Measurements from ENCODE around the gene PIF1. TPM values are rescaled to one million over a fixed set of nuclear protein-coding genes. Genes with fewer than 3 reads are reported as not detected.

PIF1 gene
- total RNA-seq, 1 donor from 2014 or later: 4.8 TPM

DNA sequence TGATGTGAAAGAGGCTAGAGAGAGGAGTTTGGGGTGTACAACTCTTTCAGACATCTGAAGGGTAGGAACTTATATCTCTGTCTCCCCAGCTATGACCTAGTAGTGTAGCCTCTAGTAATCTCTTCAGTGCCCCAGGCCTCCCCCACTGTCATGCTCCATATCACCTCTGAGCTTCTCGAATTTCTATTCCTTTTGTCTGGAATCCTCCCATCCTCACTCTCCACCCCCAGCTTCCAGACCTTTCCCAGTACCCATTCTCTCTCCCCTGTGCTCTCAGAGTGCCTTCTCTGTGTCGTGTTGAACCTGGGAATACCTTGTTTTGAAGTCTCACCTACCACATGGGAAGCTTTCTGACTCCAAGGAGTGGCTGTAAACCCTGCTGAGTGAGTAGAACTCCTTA is 46.4 kb downstream of the PIF1 start:
- no peaks in the 10 kb centered on the region for H3K36me3 Mint-ChIP-seq (ENCODE audit: unreplicated experiment)

DNA sequence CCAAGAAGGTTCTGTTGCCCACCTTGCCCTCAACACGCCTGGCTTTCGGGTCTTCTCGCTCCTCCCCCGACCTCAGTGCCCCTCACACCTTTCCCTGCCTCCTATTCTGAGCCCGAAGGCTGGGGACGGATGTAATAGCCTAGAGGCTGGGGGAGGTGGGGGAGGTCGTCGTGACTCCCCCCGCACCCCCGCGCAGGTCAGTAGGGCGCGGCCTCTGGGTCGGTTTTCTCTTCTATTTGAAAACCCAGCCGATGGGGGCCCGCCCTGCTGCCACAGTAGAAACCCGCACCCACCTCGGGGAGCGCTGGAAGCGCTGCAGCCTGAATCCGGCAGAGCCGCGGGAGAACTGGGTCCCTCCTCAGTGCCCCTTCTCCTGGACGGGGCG is 49.1 kb downstream of the PIF1 start:
- no peak overlapping the region for H3K27ac Mint-ChIP-seq (ENCODE audit: unreplicated experiment)
- H3K9me3 Mint-ChIP-seq (ENCODE audit: unreplicated experiment): no peaks in the 10 kb centered on the region
- no peaks in the 10 kb centered on the region for H3K36me3 Mint-ChIP-seq (ENCODE audit: unreplicated experiment)
- no peak for DNase-seq (ENCODE audit: extremely low spot score, unreplicated experiment)
- TF ChIP-seq, protein P1, sequence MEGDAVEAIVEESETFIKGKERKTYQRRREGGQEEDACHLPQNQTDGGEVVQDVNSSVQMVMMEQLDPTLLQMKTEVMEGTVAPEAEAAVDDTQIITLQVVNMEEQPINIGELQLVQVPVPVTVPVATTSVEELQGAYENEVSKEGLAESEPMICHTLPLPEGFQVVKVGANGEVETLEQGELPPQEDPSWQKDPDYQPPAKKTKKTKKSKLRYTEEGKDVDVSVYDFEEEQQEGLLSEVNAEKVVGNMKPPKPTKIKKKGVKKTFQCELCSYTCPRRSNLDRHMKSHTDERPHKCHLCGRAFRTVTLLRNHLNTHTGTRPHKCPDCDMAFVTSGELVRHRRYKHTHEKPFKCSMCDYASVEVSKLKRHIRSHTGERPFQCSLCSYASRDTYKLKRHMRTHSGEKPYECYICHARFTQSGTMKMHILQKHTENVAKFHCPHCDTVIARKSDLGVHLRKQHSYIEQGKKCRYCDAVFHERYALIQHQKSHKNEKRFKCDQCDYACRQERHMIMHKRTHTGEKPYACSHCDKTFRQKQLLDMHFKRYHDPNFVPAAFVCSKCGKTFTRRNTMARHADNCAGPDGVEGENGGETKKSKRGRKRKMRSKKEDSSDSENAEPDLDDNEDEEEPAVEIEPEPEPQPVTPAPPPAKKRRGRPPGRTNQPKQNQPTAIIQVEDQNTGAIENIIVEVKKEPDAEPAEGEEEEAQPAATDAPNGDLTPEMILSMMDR (IDR thresholded peaks at IDR 0.05): no peak
- H3K4me3 Mint-ChIP-seq (ENCODE audit: unreplicated experiment): peak overlapping the region; percentile 73
- H3K4me1 Mint-ChIP-seq (ENCODE audit: unreplicated experiment): peaks cover 3% of the 10 kb centered on the region
- no peaks in the 10 kb centered on the region for H3K27me3 Mint-ChIP-seq (ENCODE audit: unreplicated experiment)

More for the DNA sequence above, 46.4 kb downstream of the PIF1 start:
- no peak overlapping the region for H3K27ac Mint-ChIP-seq (ENCODE audit: unreplicated experiment)
- no peak overlapping the region for H3K4me3 Mint-ChIP-seq (ENCODE audit: unreplicated experiment)
- DNase-seq (ENCODE audit: extremely low spot score, unreplicated experiment): no peak
- no peaks in the 10 kb centered on the region for H3K27me3 Mint-ChIP-seq (ENCODE audit: unreplicated experiment)
- H3K9me3 Mint-ChIP-seq (ENCODE audit: unreplicated experiment): no peaks in the 10 kb centered on the region
- peaks cover 3% of the 10 kb centered on the region for H3K4me1 Mint-ChIP-seq (ENCODE audit: unreplicated experiment)
- TF ChIP-seq, protein P1 (IDR thresholded peaks at IDR 0.05): no peak

DNA sequence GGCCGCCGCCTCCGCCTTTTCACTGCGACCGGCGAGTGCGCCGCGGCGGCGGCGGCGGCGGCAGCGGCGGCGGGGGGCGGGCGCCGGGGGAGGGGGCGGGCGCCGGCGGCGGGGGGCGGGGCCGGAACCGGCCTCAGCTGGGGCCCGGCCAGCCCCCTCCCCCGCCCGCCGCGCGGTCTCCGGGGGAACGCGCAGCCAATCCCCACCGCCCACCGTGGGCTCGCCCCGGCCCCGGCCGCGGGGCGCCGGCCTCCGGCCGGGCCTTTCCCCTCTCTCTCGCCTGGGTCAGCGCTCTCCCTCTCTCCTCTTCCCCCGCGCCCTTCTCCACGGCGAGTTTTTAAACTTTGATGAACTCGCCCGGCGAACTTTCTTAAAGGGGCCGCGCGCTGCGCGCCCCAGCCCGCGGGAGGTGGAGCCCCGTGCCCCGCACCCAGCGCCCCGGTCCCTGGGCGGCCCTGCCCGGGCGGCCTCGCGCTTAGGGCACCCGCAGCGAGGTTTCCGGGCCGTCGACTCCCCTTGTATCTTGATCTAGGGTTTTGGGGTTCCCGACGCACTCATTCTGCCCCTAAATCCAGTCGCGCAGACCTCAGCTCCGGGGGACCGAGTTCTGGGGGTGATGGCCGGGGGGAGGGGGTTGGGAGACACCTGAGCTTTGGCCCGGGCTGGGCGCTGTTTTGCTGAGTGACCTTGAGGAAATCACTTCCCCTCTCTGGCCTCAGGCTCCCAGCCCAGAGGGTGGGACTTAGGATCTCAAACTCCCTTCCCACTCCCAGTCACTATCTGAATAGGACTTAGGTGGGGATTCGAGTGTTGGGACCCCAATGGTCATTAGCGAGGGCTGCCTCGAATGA is 49.7 kb downstream of the PIF1 start, which contains the start of gene RBPMS2:
Gene RBPMS2 (minus strand): TSS at position 39 of the 851 bp plus-strand sequence. CDS start 270 bp downstream, outside the sequence.
- no peaks in the 10 kb centered on the region for H3K9me3 Mint-ChIP-seq (ENCODE audit: unreplicated experiment)
- H3K27me3 Mint-ChIP-seq (ENCODE audit: unreplicated experiment): no peaks in the 10 kb centered on the region
- H3K4me3 Mint-ChIP-seq (ENCODE audit: unreplicated experiment): peak within 1 kb of the TSS; percentile 73
- H3K4me1 Mint-ChIP-seq (ENCODE audit: unreplicated experiment): peaks cover 3% of the 10 kb centered on the region
- TF ChIP-seq, protein P1 (IDR thresholded peaks at IDR 0.05): no peak
- H3K27ac Mint-ChIP-seq (ENCODE audit: unreplicated experiment): no peak within 1 kb of the TSS
- DNase-seq (ENCODE audit: extremely low spot score, unreplicated experiment): no peak
- no peaks in the 10 kb centered on the region for H3K36me3 Mint-ChIP-seq (ENCODE audit: unreplicated experiment)

DNA sequence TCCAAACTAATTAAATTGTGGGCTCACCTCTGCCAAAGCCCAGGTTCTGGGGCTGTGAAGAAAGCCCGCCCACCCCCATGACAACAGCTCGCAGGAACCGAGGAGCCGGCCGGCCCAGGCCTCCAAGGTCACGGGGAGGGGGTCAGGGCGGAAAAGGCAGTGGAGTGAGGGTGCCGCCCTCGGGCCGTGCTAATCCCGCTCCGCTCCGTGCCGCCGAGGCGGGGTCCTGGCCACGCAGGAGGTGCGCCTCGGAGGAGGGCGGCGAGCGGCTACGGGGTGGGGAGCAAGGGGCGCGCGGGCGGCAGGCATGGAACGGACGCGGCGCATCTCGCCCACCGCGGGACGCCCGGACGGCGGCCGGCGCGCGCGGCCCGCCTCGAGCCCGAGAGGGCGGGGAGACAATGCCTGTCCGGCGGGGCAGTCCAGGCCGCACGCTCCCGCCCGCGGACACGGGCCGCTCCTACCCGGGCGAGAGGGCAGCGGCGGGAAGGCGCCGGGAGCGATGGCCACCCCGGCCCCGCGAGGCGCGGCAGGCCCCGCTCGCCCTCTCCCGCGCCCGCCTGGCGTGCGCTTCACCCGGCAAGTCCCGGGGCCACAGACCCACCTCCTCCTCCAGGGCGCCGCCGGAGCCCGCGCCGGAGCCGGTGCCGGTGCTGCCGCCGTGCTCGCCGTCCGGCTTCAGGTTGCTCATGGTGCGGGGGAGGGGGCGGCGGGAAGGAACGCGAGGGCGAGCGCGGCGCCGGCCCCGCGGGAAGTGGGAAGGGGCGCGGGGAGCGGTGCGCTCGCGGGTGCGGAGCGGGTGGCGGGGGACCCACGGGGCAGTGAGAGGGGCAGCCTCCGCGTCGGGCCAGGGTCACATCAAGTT is 50.6 kb downstream of the PIF1 start:
- no peak overlapping the region for H3K27ac Mint-ChIP-seq (ENCODE audit: unreplicated experiment)
- no peaks in the 10 kb centered on the region for H3K27me3 Mint-ChIP-seq (ENCODE audit: unreplicated experiment)
- no peaks in the 10 kb centered on the region for H3K36me3 Mint-ChIP-seq (ENCODE audit: unreplicated experiment)
- H3K4me3 Mint-ChIP-seq (ENCODE audit: unreplicated experiment): peak overlapping the region; percentile 64
- TF ChIP-seq, protein P1 (IDR thresholded peaks at IDR 0.05): no peak
- DNase-seq (ENCODE audit: extremely low spot score, unreplicated experiment): no peak
- peaks cover 3% of the 10 kb centered on the region for H3K4me1 Mint-ChIP-seq (ENCODE audit: unreplicated experiment)
- H3K9me3 Mint-ChIP-seq (ENCODE audit: unreplicated experiment): no peaks in the 10 kb centered on the region

All from osteocyte (in vitro differentiated cells).